ENCODE measurements around the gene RBMS1. TPM values are rescaled to one million over a fixed set of nuclear protein-coding genes. Genes with fewer than 3 reads are reported as not detected.

Gene RBMS1
- total and polyA plus RNA-seq, 2 of the 4 experiments (the other 2 are of a cell fraction), result 43.5 to 64.9 TPM

DNA sequence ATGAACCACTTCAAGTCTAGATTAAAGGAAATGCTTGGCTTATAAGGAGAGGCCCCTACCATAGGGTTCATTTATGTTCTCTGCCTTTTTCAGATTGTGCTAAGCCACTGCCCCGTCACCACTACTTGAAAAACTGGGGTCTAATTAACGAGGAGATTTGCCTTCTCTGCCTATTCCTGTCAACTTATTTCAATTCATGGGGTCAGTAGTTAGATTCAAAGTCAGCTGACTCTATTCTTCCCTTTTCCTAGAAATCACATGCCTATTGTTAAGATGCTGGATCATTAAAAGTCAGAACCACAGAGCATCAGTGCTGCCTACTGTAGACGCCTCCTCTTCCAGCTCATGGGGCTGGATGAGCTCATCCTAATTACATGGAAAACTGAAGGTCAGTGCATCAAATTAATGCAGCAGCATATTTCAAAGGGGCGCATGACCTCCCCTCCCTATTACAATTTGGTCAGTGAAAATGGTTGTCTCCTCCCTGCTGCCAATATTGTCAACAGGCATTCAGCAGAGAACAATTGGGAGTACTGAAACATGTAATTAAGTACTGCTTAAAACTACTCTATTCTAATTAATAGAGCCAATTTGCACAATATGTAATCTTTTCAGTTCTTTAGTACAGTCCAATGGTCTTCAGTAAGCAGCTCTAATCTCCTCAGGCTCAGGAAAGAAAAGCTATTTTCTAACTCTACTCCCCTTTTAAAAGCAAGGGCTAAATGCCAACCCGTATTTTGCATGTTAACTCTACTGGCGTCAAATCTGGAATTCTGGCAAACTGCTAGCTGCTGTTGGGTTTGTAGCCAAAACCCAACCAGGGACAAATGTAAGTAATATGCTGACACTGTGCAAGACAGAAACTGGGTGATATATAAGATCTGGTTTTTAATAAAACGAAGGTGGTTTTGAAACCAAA, 176.2 kb downstream of the RBMS1 start:
- no peaks in the 10 kb centered on the region for H3K9me3 ChIP-seq (ENCODE audit: control insufficient read depth, insufficient read depth, low read length)
- H2BK20ac ChIP-seq (ENCODE audit: low read depth, low read length), result no peak overlapping the region
- no peak overlapping the region for H4K91ac ChIP-seq (ENCODE audit: insufficient read depth, low read depth, low read length)
- no peak overlapping the region for H2BK120ac ChIP-seq (ENCODE audit: low read depth, low read length)
- no peak for DNase-seq
- dilution Hi-C loops (cut with HindIII; ENCODE audit: low sequenced_read_pairs, unreplicated experiment), result no loop called here
- POLR2A ChIA-PET (ENCODE audit: unreplicated experiment), result no interaction called here
- H2BK5ac ChIP-seq (ENCODE audit: low read depth, low read length, poor library complexity, severe bottlenecking), result no peak overlapping the region
- H2AFZ ChIP-seq (replicated peaks; ENCODE audit: low read length, poor library complexity), result no peak overlapping the region
- no peak overlapping the region for H4K8ac ChIP-seq (ENCODE audit: low read depth in 2 of 2, low read length in 2 of 2)
- no peak overlapping the region for H3K4me3 ChIP-seq (ENCODE audit: insufficient read depth, low read depth, low read length)
- H3K4me1 ChIP-seq (ENCODE audit: control insufficient read depth, insufficient read depth, low read length), result peaks cover 11% of the 10 kb centered on the region
- peaks cover 11% of the 10 kb centered on the region for H3K36me3 ChIP-seq (ENCODE audit: control insufficient read depth, insufficient read depth, low read length)
- no peak overlapping the region for H2AK9ac ChIP-seq (replicated peaks; ENCODE audit: low read depth, low read length, poor library complexity)
- intact Hi-C loops (cut with micrococcal nuclease), result no loop called here
- BruUV-seq (replicated peaks), result no TSS peak
- H3K9me1 ChIP-seq (ENCODE audit: insufficient read depth, low read length), result peaks cover 10% of the 10 kb centered on the region
- in situ Hi-C loops (cut with MboI; ENCODE audit: low sequenced_read_pairs), result no loop called here
- H3K4me2 ChIP-seq (ENCODE audit: low read depth, low read length), result no peak overlapping the region
- no peak overlapping the region for H2AK5ac ChIP-seq (ENCODE audit: low read depth, low read length)
- H3K79me1 ChIP-seq (ENCODE audit: low read depth in 1 of 2, low read length in 2 of 2), result peaks cover 33 to 78% of the 10 kb centered on the region in 2 experiments
- no peak overlapping the region for H3K14ac ChIP-seq (replicated peaks; ENCODE audit: low read depth, low read length)
- TF ChIP-seq RAD21 (IDR thresholded peaks at IDR 0.05; ENCODE audit: low read length), result no peak
- TF ChIP-seq CHD1 (IDR thresholded peaks at IDR 0.05; ENCODE audit: low read depth, low read length), result no peak
- TF ChIP-seq, protein P1, sequence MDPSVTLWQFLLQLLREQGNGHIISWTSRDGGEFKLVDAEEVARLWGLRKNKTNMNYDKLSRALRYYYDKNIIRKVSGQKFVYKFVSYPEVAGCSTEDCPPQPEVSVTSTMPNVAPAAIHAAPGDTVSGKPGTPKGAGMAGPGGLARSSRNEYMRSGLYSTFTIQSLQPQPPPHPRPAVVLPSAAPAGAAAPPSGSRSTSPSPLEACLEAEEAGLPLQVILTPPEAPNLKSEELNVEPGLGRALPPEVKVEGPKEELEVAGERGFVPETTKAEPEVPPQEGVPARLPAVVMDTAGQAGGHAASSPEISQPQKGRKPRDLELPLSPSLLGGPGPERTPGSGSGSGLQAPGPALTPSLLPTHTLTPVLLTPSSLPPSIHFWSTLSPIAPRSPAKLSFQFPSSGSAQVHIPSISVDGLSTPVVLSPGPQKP (IDR thresholded peaks at IDR 0.05; ENCODE audit: borderline replicate concordance, low read depth, low read length), result no peak
- no peak for TF ChIP-seq RFX5 (IDR thresholded peaks at IDR 0.05; ENCODE audit: low read depth, low read length)
- TF ChIP-seq MAFK (IDR thresholded peaks at IDR 0.05; ENCODE audit: low read depth, low read length), result no peak
- TF ChIP-seq RCOR1 (IDR thresholded peaks at IDR 0.05; ENCODE audit: insufficient replicate concordance, low read length), result no peak
- TF ChIP-seq NFE2L2 (IDR thresholded peaks at IDR 0.05; ENCODE audit: low read depth, low read length), result no peak
- TF ChIP-seq MAZ (IDR thresholded peaks at IDR 0.05; ENCODE audit: borderline replicate concordance, low read depth, low read length), result no peak
- ATAC-seq (ENCODE audit: low read depth), result no peak
- no peaks in the 10 kb centered on the region for H3K27me3 ChIP-seq (ENCODE audit: control insufficient read depth, insufficient read depth, low read length)
- no peak overlapping the region for H2BK15ac ChIP-seq (ENCODE audit: low read depth, low read length)
- CTCF ChIA-PET, result interaction anchor here (0.6 kb wide), 1 partner anchor 1069 kb away, joined by 3 read pairs; no protein-coding TSS in a partner anchor
- H3K56ac ChIP-seq (ENCODE audit: extremely low read depth, insufficient read depth, low read length), result no peak overlapping the region
- no peak overlapping the region for H4K5ac ChIP-seq (ENCODE audit: low read depth, low read length)
- WGBS, 2 experiments (ENCODE audit: extremely low coverage in 2 of 2, insufficient read length in 1 of 2), result 60% methylated on average over 1 of the region's 7 CpGs; no CpG with 5 or more reads in 1 of the 2 experiments
- H3K27ac ChIP-seq (ENCODE audit: insufficient read depth, low read length), result no peak overlapping the region
- no peak overlapping the region for H3K9ac ChIP-seq (ENCODE audit: low read depth, low read length)
- no peak overlapping the region; the same call in 1 of the 2 replicates for H3K23ac ChIP-seq (ENCODE audit: low read depth, low read length)
- no peak overlapping the region for H3K18ac ChIP-seq (ENCODE audit: low read depth, low read length)
- no peak overlapping the region for H3K4ac ChIP-seq (ENCODE audit: low read depth, low read length)
- peaks cover 40% of the 10 kb centered on the region for H4K20me1 ChIP-seq (ENCODE audit: insufficient read depth, low read length)

Data from IMR-90 (cell line).